ENCODE data around the gene BBOF1. TPM values are rescaled to one million over a fixed set of nuclear protein-coding genes. Genes with fewer than 3 reads are reported as not detected.

The BBOF1 gene
- total RNA-seq, 1 experiment from 2014 or later, result 4.0 TPM

GRCh38 chr14:74022346-74022745 lies 3.2 kb downstream of the BBOF1 start:
- ATAC-seq, result no peak
- no peak for TF ChIP-seq ATF3 (IDR thresholded peaks at IDR 0.05)
- TF ChIP-seq POLR2A (IDR thresholded peaks at IDR 0.05; ENCODE audit: borderline replicate concordance, extremely low read depth, insufficient read depth, insufficient read length), result no peak
- TF ChIP-seq ZNF274 (IDR thresholded peaks at IDR 0.05; ENCODE audit: low read depth, low read length), result no peak
- no peak for TF ChIP-seq JUND (IDR thresholded peaks at IDR 0.05)
- no peak for TF ChIP-seq YY1 (IDR thresholded peaks at IDR 0.05; ENCODE audit: extremely low read depth, insufficient replicate concordance, low read depth, low read length)
- TF ChIP-seq EGR1 (IDR thresholded peaks at IDR 0.05; ENCODE audit: low read depth), result no peak
- TF ChIP-seq SIN3A (IDR thresholded peaks at IDR 0.05; ENCODE audit: low read depth), result no peak
- no peak for TF ChIP-seq SRF (IDR thresholded peaks at IDR 0.05; ENCODE audit: low read depth)
- no peak for TF ChIP-seq CBX3 (IDR thresholded peaks at IDR 0.05; ENCODE audit: low read depth)
- no peak for TF ChIP-seq SP1 (IDR thresholded peaks at IDR 0.05; ENCODE audit: low read depth)
- TF ChIP-seq TCF7L2 (IDR thresholded peaks at IDR 0.05; ENCODE audit: borderline replicate concordance, extremely low read depth, insufficient read depth, insufficient read length), result no peak
- TF ChIP-seq ELF1 (IDR thresholded peaks at IDR 0.05; ENCODE audit: borderline replicate concordance, low read depth), result no peak
- no peak for TF ChIP-seq FOSL1 (IDR thresholded peaks at IDR 0.05; ENCODE audit: low read depth)
- no peak for TF ChIP-seq ZFX (IDR thresholded peaks at IDR 0.05)
- TF ChIP-seq REST (IDR thresholded peaks at IDR 0.05; ENCODE audit: low read depth), result no peak
- peak overlapping the region; percentile 58; the same call in 1 of the 2 replicates for H3K27ac ChIP-seq (ENCODE audit: low read depth, low read length)

More at GRCh38 chr14:74022346-74022745, 3.2 kb downstream of the BBOF1 start:
- Histone ChIP-seq H3K4me2 (ENCODE audit: low read length) (peak overlapping the region; percentile 62; the same call in 1 of the 2 replicates), H3K9ac (ENCODE audit: low read length) (no peak overlapping the region), H3K9me3 (ENCODE audit: control insufficient read depth in 1 of 2, insufficient read depth in 1 of 2, low read depth in 1 of 2, low read length in 2 of 2) (no peaks in the 10 kb centered on the region), H4K20me1 (ENCODE audit: insufficient read depth) (no peaks in the 10 kb centered on the region), H3K9me2 (ENCODE audit: insufficient read depth) (no peaks in the 10 kb centered on the region), H2AFZ (ENCODE audit: low read depth, low read length, poor library complexity, severe bottlenecking) (no peak overlapping the region), H3K27me3 (ENCODE audit: insufficient read depth, low read length) (no peaks in the 10 kb centered on the region), H3K36me3 (ENCODE audit: control insufficient read depth in 1 of 2, insufficient read depth in 2 of 2, low read length in 2 of 2) (no peaks in the 10 kb centered on the region), H3K4me3 (replicated peaks in 1 of 2; ENCODE audit: low read depth in 1 of 2, low read length in 2 of 2) (no peak overlapping the region), H3K79me2 (ENCODE audit: insufficient read depth, low read length) (0 out of 2 replicates have a peak, but pooled peaks cover 4% of the 10 kb centered on the region), H3K4me1 (ENCODE audit: control insufficient read depth in 1 of 2, insufficient read depth in 2 of 2, low read length in 2 of 2) (peaks cover 13 to 31% of the 10 kb centered on the region in 2 experiments)
- intact Hi-C loops (cut with micrococcal nuclease), result no loop called here
- ChIA-PET RAD21 (ENCODE audit: low non-redundant PET in 1 of 2, low total read pairs in 2 of 2, uncharacterized antibody in 2 of 2, unreplicated experiment in 2 of 2) (no interaction called here), CTCF (no interaction called here), POLR2A (no interaction called here)
- no TSS peak for BruUV-seq (replicated peaks)
- DNase-seq (ENCODE audit: low read depth, low spot score), result no peak
